ENCODE measurements around the gene GAREM1.

Gene GAREM1

DNA sequence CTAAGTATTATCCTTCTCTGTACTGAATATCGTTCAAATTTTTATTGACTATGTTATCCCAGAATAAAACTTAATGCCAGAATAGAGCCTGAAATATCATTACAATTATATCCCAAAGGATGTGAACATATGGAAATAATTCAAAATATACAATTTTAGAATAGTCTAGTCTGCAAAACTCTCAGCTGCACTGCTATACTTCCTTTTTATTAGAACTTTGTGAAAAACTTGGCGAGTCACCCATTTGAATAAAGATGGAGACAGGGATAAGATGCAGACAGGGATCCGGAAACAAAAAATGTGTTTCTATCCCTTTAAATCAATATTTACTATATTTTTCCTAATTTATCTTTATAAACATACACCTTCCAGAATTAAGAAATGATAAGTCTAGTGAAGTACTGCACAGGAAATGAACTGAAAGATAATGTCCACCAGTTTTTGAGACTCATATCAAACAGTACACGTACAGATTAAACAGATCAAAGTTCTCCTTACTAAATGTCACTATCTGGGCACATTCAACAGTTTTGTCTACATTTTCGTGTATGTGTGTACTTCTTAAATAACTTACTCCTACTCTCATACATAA lies 173.0 kb downstream of the GAREM1 start:
- Histone ChIP-seq H3K4me1 (ENCODE audit: insufficient read depth, low read length) (no peaks in the 10 kb centered on the region), H3K27me3 (ENCODE audit: insufficient read depth, low read length, poor library complexity) (no peaks in the 10 kb centered on the region), H3K9me3 (ENCODE audit: insufficient read depth, low read length, severe bottlenecking) (no peaks in the 10 kb centered on the region), H2AFZ (ENCODE audit: low read depth, low read length) (no peak overlapping the region), H3K36me3 (ENCODE audit: insufficient read depth, low read length) (no peaks in the 10 kb centered on the region), H3K4me3 (ENCODE audit: low read depth in 1 of 2, low read length in 2 of 2) (no peak overlapping the region), H3K9ac (ENCODE audit: low read depth, low read length) (no peak overlapping the region), H4K20me1 (ENCODE audit: insufficient read depth, low read length) (no peaks in the 10 kb centered on the region), H3K4me2 (ENCODE audit: insufficient read depth, low read length) (no peak overlapping the region), H3K79me2 (ENCODE audit: insufficient read depth, low read length) (no peaks in the 10 kb centered on the region), H3K27ac (ENCODE audit: low read length) (no peak overlapping the region)
- DNase-seq (no peak), ATAC-seq (ENCODE audit: insufficient read depth, low read depth) (no peak)
- no peak for TF ChIP-seq EZH2 (IDR thresholded peaks at IDR 0.05; ENCODE audit: borderline replicate concordance, low read depth, low read length, severe bottlenecking)
- no peak for TF ChIP-seq CTCF (IDR thresholded peaks at IDR 0.05; ENCODE audit: borderline replicate concordance, extremely low read depth, low read length, poor library complexity, severe bottlenecking)

GRCh38 chr18:32296851-32297250 lies 173.8 kb downstream of the GAREM1 start:
- Histone ChIP-seq H3K27ac (ENCODE audit: low read length) (no peak overlapping the region), H3K4me3 (ENCODE audit: low read depth in 1 of 2, low read length in 2 of 2) (no peak overlapping the region), H3K36me3 (ENCODE audit: insufficient read depth, low read length) (no peaks in the 10 kb centered on the region), H3K9me3 (ENCODE audit: insufficient read depth, low read length, severe bottlenecking) (no peaks in the 10 kb centered on the region), H3K4me1 (ENCODE audit: insufficient read depth, low read length) (no peaks in the 10 kb centered on the region), H3K79me2 (ENCODE audit: insufficient read depth, low read length) (no peaks in the 10 kb centered on the region), H2AFZ (ENCODE audit: low read depth, low read length) (no peak overlapping the region), H4K20me1 (ENCODE audit: insufficient read depth, low read length) (no peaks in the 10 kb centered on the region), H3K9ac (ENCODE audit: low read depth, low read length) (no peak overlapping the region), H3K27me3 (ENCODE audit: insufficient read depth, low read length, poor library complexity) (no peaks in the 10 kb centered on the region), H3K4me2 (ENCODE audit: insufficient read depth, low read length) (no peak overlapping the region)
- DNase-seq: no peak
- ATAC-seq (ENCODE audit: insufficient read depth, low read depth): no peak
- no peak for TF ChIP-seq CTCF (IDR thresholded peaks at IDR 0.05; ENCODE audit: borderline replicate concordance, extremely low read depth, low read length, poor library complexity, severe bottlenecking)
- TF ChIP-seq EZH2 (IDR thresholded peaks at IDR 0.05; ENCODE audit: borderline replicate concordance, low read depth, low read length, severe bottlenecking): no peak

DNA sequence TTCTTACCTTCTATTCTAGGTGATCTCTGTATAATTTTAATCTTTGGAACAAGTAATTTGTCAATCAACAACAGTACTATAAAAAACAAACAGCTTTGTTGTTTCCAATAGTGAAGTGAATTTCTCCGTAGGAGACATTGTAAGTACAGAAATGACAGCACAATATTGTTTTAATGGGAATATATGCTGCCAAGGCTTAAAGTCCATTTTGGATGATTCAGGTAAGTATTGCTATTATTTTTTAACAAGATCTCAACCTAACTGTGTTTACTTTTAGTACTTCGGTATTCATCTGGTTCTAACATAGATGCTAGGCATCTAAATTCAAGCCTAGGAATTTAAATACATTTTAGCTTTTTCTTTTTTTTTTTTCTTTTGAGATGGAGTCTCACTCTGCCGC lies 175.1 kb downstream of the GAREM1 start:
- no peak overlapping the region for H3K4me2 ChIP-seq (ENCODE audit: insufficient read depth, low read length)
- H3K27me3 ChIP-seq (ENCODE audit: insufficient read depth, low read length, poor library complexity): no peaks in the 10 kb centered on the region
- no peaks in the 10 kb centered on the region for H3K9me3 ChIP-seq (ENCODE audit: insufficient read depth, low read length, severe bottlenecking)
- no peak overlapping the region for H3K4me3 ChIP-seq (ENCODE audit: low read depth in 1 of 2, low read length in 2 of 2)
- no peaks in the 10 kb centered on the region for H3K4me1 ChIP-seq (ENCODE audit: insufficient read depth, low read length)
- no peak for DNase-seq
- H4K20me1 ChIP-seq (ENCODE audit: insufficient read depth, low read length): no peaks in the 10 kb centered on the region
- no peak overlapping the region for H3K9ac ChIP-seq (ENCODE audit: low read depth, low read length)
- TF ChIP-seq EZH2 (IDR thresholded peaks at IDR 0.05; ENCODE audit: borderline replicate concordance, low read depth, low read length, severe bottlenecking): no peak
- TF ChIP-seq CTCF (IDR thresholded peaks at IDR 0.05; ENCODE audit: borderline replicate concordance, extremely low read depth, low read length, poor library complexity, severe bottlenecking): no peak
- no peaks in the 10 kb centered on the region for H3K36me3 ChIP-seq (ENCODE audit: insufficient read depth, low read length)
- ATAC-seq (ENCODE audit: insufficient read depth, low read depth): no peak
- H3K79me2 ChIP-seq (ENCODE audit: insufficient read depth, low read length): no peaks in the 10 kb centered on the region
- H2AFZ ChIP-seq (ENCODE audit: low read depth, low read length): no peak overlapping the region
- H3K27ac ChIP-seq (ENCODE audit: low read length): no peak overlapping the region

GRCh38 chr18:32293107-32293506 lies 177.6 kb downstream of the GAREM1 start:
- no peak for DNase-seq
- H3K79me2 ChIP-seq (ENCODE audit: insufficient read depth, low read length): no peaks in the 10 kb centered on the region

More at GRCh38 chr18:32293107-32293506, 177.6 kb downstream of the GAREM1 start:
- no peak overlapping the region for H3K9ac ChIP-seq (ENCODE audit: low read depth, low read length)
- TF ChIP-seq EZH2 (IDR thresholded peaks at IDR 0.05; ENCODE audit: borderline replicate concordance, low read depth, low read length, severe bottlenecking) (no peak), CTCF (IDR thresholded peaks at IDR 0.05; ENCODE audit: borderline replicate concordance, extremely low read depth, low read length, poor library complexity, severe bottlenecking) (no peak)
- H3K27me3 ChIP-seq (ENCODE audit: insufficient read depth, low read length, poor library complexity): no peaks in the 10 kb centered on the region
- H3K4me1 ChIP-seq (ENCODE audit: insufficient read depth, low read length): no peaks in the 10 kb centered on the region
- no peaks in the 10 kb centered on the region for H3K36me3 ChIP-seq (ENCODE audit: insufficient read depth, low read length)
- no peak overlapping the region for H3K4me3 ChIP-seq (ENCODE audit: low read depth in 1 of 2, low read length in 2 of 2)
- no peaks in the 10 kb centered on the region for H4K20me1 ChIP-seq (ENCODE audit: insufficient read depth, low read length)
- no peak for ATAC-seq (ENCODE audit: insufficient read depth, low read depth)
- no peak overlapping the region for H2AFZ ChIP-seq (ENCODE audit: low read depth, low read length)
- no peak overlapping the region for H3K27ac ChIP-seq (ENCODE audit: low read length)
- H3K4me2 ChIP-seq (ENCODE audit: insufficient read depth, low read length): no peak overlapping the region
- H3K9me3 ChIP-seq (ENCODE audit: insufficient read depth, low read length, severe bottlenecking): no peaks in the 10 kb centered on the region

Data from DND-41 (cell line).